Activated naive CD8-positive, alpha-beta T cell treated with anti-CD3 and anti-CD28 coated beads, Interleukin-2, amount 50 U/mL, for 24 hours (primary cell): ENCODE measurements around the gene MVB12B.
"Not testable (repeated sequence)": the region's sequence is repeated elsewhere in the genome, so short reads cannot be mapped to it uniquely, and the experiment has no call there.

ENCODE experiments used
- ATAC-seq: fragments of 150-1000 bp; cut with Tn5 transposase; one replicate; pipeline ENCODE4 v1.10.0; 2021
- DNase-seq: peaks from one replicate; pipeline ENCODE4 v3.0.0; 2021
- H3K27ac Mint-ChIP-seq: one replicate; pipeline ENCODE4 v1.8.0; 2021; ENCODE audit warnings: mild to moderate bottlenecking, mixed read lengths
- H3K27me3 Mint-ChIP-seq: one replicate; pipeline ENCODE4 v1.8.0; 2021; ENCODE audit warnings: mixed read lengths
- H3K36me3 Mint-ChIP-seq: one replicate; pipeline ENCODE4 v1.8.0; 2021; ENCODE audit warnings: low read depth, mixed read lengths
- H3K4me1 Mint-ChIP-seq: one replicate; pipeline ENCODE4 v1.8.0; 2021; ENCODE audit warnings: mixed read lengths
- H3K4me3 Mint-ChIP-seq: one replicate; pipeline ENCODE4 v1.8.0; 2021; ENCODE audit warnings: mild to moderate bottlenecking, moderate library complexity, mixed read lengths
- H3K9me3 Mint-ChIP-seq: one replicate; pipeline ENCODE4 v1.8.0; 2021; ENCODE audit warnings: mixed read lengths

MVB12B gene

DNA sequence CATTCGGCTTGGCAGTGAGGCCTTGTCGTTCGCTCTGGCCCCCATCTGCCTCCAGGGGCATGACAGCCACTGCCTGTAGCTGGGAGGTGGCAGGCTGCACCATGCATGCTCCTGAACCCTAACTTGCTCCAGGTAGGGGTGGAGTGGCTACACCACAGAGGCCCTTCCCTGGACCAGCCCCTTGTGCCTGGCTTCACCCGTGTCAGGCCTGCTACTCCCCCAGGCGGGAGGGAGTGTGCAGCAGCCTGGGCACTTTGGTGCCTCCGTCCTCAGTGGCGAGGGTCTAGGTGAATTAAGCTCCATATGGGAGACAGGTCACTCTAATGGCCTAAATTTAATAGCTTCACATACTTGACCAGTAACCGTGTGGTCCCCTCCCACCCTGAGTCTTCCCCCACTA lies 227.7 kb downstream of the MVB12B start:
- DNase-seq, result no peak
- Mint-ChIP-seq H3K4me1 (no peaks in the 10 kb centered on the region), H3K4me3 (no peak overlapping the region), H3K36me3 (no peaks in the 10 kb centered on the region), H3K9me3 (no peaks in the 10 kb centered on the region), H3K27ac (no peak overlapping the region), H3K27me3 (peaks cover 11% of the 10 kb centered on the region)
- no peak for ATAC-seq

GRCh38 chr9:126555421-126555820 lies 228.8 kb downstream of the MVB12B start:
- peaks cover 17% of the 10 kb centered on the region for H3K27me3 Mint-ChIP-seq
- not testable (repeated sequence) for DNase-seq, ATAC-seq, H3K9me3 Mint-ChIP-seq, H3K4me3 Mint-ChIP-seq, H3K27ac Mint-ChIP-seq, H3K4me1 Mint-ChIP-seq, H3K36me3 Mint-ChIP-seq
